ENCODE data around the gene KRT3. TPM values are rescaled to one million over a fixed set of nuclear protein-coding genes. Genes with fewer than 3 reads are reported as not detected.

KRT3 gene
- total and polyA plus RNA-seq, 9 of the 15 experiments (the other 6 are each of a cell fraction or from before 2014, with no cell fraction given): not detected

- 0 out of 2 replicates have a peak, but pooled peaks have one; percentile 27 for TF ChIP-seq MTA3 (IDR thresholded peaks at IDR 0.05; ENCODE audit: borderline replicate concordance)
- TF ChIP-seq ZNF592 (IDR thresholded peaks at IDR 0.05): peak; percentile 53; the same call in 1 of the 2 replicates
- TF ChIP-seq L3MBTL2 (IDR thresholded peaks at IDR 0.05): peak; percentile 81
- peak; percentile 88 for TF ChIP-seq EGR1 (conservative IDR thresholded peaks at IDR 0.05)
- TF ChIP-seq ZNF655 (CRISPR knock-in tag; IDR thresholded peaks at IDR 0.05): no peak
- TF ChIP-seq ZNF133 (CRISPR knock-in tag; IDR thresholded peaks at IDR 0.05): no peak
- no peak for TF ChIP-seq SMAD1 (IDR thresholded peaks at IDR 0.05; ENCODE audit: low read depth, low read length, partially characterized antibody)
- peak; percentile 67 for TF ChIP-seq GABPA (tag; conservative IDR thresholded peaks at IDR 0.05; ENCODE audit: low read depth)
- no peak for TF ChIP-seq RFX1 (IDR thresholded peaks at IDR 0.05)
- TF ChIP-seq ILK (tag; IDR thresholded peaks at IDR 0.05; ENCODE audit: borderline replicate concordance, low read depth): no peak
- no peak; the same call in 1 of the 2 replicates for TF ChIP-seq XRCC5 (IDR thresholded peaks at IDR 0.05; ENCODE audit: low read depth, low read length)
- TF ChIP-seq NELFE (IDR thresholded peaks at IDR 0.05; ENCODE audit: insufficient read depth, insufficient read length): no peak
- TF ChIP-seq BHLHE40 (IDR thresholded peaks at IDR 0.05; ENCODE audit: low read length): peak; percentile 54
- TF ChIP-seq, protein P1, sequence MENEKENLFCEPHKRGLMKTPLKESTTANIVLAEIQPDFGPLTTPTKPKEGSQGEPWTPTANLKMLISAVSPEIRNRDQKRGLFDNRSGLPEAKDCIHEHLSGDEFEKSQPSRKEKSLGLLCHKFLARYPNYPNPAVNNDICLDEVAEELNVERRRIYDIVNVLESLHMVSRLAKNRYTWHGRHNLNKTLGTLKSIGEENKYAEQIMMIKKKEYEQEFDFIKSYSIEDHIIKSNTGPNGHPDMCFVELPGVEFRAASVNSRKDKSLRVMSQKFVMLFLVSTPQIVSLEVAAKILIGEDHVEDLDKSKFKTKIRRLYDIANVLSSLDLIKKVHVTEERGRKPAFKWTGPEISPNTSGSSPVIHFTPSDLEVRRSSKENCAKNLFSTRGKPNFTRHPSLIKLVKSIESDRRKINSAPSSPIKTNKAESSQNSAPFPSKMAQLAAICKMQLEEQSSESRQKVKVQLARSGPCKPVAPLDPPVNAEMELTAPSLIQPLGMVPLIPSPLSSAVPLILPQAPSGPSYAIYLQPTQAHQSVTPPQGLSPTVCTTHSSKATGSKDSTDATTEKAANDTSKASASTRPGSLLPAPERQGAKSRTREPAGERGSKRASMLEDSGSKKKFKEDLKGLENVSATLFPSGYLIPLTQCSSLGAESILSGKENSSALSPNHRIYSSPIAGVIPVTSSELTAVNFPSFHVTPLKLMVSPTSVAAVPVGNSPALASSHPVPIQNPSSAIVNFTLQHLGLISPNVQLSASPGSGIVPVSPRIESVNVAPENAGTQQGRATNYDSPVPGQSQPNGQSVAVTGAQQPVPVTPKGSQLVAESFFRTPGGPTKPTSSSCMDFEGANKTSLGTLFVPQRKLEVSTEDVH (IDR thresholded peaks at IDR 0.05; ENCODE audit: low read depth, partially characterized antibody): no peak
- TF ChIP-seq ZNF699 (CRISPR knock-in tag; IDR thresholded peaks at IDR 0.05; ENCODE audit: insufficient replicate concordance): no peak
- no peak for TF ChIP-seq HOMEZ (CRISPR knock-in tag; IDR thresholded peaks at IDR 0.05)
- peak; percentile 45 for TF ChIP-seq ETV1 (tag; conservative IDR thresholded peaks at IDR 0.05; ENCODE audit: low read depth)
Observed at GRCh38 chr12:52789637-52790426, 6.1 kb downstream of the KRT3 start (continued).
